ENCODE results near the gene GABRE. TPM values are rescaled to one million over a fixed set of nuclear protein-coding genes. Genes with fewer than 3 reads are reported as not detected.

The GABRE gene
- total RNA-seq, 1 experiment from 2014 or later: not detected

DNA sequence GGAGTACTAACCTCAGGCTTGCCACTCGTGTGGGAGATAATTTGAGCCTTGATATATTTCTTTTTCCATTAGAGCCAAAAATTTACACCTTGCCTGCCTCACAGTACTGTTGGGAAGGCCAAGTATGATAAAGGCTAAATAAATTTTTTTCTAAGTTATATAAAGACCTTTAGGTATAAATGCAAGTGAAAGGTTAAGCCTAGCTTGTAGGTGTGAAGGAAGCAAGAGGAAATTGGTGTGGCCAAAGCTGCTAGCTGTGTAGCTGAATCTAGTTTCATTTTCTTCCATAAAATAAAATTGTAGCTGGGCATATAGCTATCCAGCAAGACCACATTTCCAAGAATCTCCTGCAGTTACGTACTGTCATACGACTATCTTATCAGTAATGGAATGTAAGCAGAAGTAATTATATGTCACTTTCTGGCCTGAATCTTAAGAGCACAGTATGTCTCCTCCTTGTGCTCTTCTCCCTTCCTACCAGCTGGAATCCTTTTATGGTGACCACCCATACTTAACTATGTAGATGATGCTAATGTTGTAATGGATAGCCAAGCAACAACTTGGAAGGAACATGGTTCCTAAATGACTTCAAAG lies 14.3 kb upstream of the GABRE start:
- no TSS peak for BruUV-seq (replicated peaks)
- no peak overlapping the region for H3K27ac ChIP-seq (ENCODE audit: low read depth, low read length, poor library complexity, severe bottlenecking)
- ChIA-PET CTCF (no interaction called here), POLR2A (ENCODE audit: low non-redundant PET) (no interaction called here)
- H3K4me3 ChIP-seq (ENCODE audit: low read depth, low read length, poor library complexity, severe bottlenecking): no peak overlapping the region
- H3K36me3 ChIP-seq (ENCODE audit: insufficient read depth, low read length, poor library complexity, severe bottlenecking): no peaks in the 10 kb centered on the region
- H3K27me3 ChIP-seq (replicated peaks; ENCODE audit: insufficient read depth, low read depth, low read length, poor library complexity): no peaks in the 10 kb centered on the region
- no peaks in the 10 kb centered on the region for H3K9me3 ChIP-seq (ENCODE audit: low read depth, low read length, poor library complexity, severe bottlenecking)
- TF ChIP-seq, protein P1, sequence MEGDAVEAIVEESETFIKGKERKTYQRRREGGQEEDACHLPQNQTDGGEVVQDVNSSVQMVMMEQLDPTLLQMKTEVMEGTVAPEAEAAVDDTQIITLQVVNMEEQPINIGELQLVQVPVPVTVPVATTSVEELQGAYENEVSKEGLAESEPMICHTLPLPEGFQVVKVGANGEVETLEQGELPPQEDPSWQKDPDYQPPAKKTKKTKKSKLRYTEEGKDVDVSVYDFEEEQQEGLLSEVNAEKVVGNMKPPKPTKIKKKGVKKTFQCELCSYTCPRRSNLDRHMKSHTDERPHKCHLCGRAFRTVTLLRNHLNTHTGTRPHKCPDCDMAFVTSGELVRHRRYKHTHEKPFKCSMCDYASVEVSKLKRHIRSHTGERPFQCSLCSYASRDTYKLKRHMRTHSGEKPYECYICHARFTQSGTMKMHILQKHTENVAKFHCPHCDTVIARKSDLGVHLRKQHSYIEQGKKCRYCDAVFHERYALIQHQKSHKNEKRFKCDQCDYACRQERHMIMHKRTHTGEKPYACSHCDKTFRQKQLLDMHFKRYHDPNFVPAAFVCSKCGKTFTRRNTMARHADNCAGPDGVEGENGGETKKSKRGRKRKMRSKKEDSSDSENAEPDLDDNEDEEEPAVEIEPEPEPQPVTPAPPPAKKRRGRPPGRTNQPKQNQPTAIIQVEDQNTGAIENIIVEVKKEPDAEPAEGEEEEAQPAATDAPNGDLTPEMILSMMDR (conservative IDR thresholded peaks at IDR 0.05; ENCODE audit: low read depth, low read length): no peak
- TF ChIP-seq EZH2 (IDR thresholded peaks at IDR 0.05; ENCODE audit: borderline replicate concordance, low read depth, low read length, poor library complexity, severe bottlenecking): no peak
- intact Hi-C loops (cut with micrococcal nuclease; ENCODE audit: unreplicated experiment): no loop called here
- DNase-seq (ENCODE audit: low spot score): no peak
- H3K4me1 ChIP-seq (ENCODE audit: insufficient read depth, low read length, poor library complexity, severe bottlenecking): no peaks in the 10 kb centered on the region

- ChIA-PET POLR2A (ENCODE audit: low non-redundant PET) (no interaction called here), CTCF (no interaction called here)
- Histone ChIP-seq H3K27me3 (replicated peaks; ENCODE audit: insufficient read depth, low read depth, low read length, poor library complexity) (no peaks in the 10 kb centered on the region), H3K9me3 (ENCODE audit: low read depth, low read length, poor library complexity, severe bottlenecking) (no peaks in the 10 kb centered on the region), H3K4me1 (ENCODE audit: insufficient read depth, low read length, poor library complexity, severe bottlenecking) (no peaks in the 10 kb centered on the region), H3K36me3 (ENCODE audit: insufficient read depth, low read length, poor library complexity, severe bottlenecking) (no peaks in the 10 kb centered on the region), H3K27ac (ENCODE audit: low read depth, low read length, poor library complexity, severe bottlenecking) (no peak overlapping the region), H3K4me3 (ENCODE audit: low read depth, low read length, poor library complexity, severe bottlenecking) (no peak overlapping the region)
- no peak for DNase-seq (ENCODE audit: low spot score)
- intact Hi-C loops (cut with micrococcal nuclease; ENCODE audit: unreplicated experiment): no loop called here
- TF ChIP-seq, protein P1 (conservative IDR thresholded peaks at IDR 0.05; ENCODE audit: low read depth, low read length): no peak
- no peak for TF ChIP-seq EZH2 (IDR thresholded peaks at IDR 0.05; ENCODE audit: borderline replicate concordance, low read depth, low read length, poor library complexity, severe bottlenecking)
- no TSS peak for BruUV-seq (replicated peaks)
Measured at GRCh38 chrX:151987108-151987507, 12.6 kb upstream of the GABRE start.

DNA sequence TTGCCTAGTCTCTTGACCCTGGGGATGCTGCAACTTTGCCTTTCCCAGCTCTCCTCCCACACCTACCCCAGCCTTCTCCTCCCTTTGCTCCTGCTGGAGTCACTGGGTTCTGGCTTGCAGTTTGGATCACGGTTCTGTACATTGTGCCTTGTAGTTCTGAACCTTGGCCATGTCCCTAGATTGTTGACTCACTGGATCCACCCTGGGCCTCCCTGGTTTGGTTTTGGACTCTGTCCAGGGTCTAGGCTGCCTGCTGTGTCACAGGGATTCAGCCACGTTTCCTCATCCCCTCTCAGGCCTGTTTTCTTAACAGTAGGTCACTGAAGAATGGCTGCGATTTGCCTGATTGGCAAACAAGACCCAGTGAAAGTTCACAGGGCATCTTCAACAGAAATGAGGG lies 11.5 kb upstream of the GABRE start:
- Histone ChIP-seq H3K27ac (ENCODE audit: low read depth, low read length, poor library complexity, severe bottlenecking) (no peak overlapping the region), H3K9me3 (ENCODE audit: low read depth, low read length, poor library complexity, severe bottlenecking) (no peaks in the 10 kb centered on the region), H3K36me3 (ENCODE audit: insufficient read depth, low read length, poor library complexity, severe bottlenecking) (no peaks in the 10 kb centered on the region), H3K27me3 (replicated peaks; ENCODE audit: insufficient read depth, low read depth, low read length, poor library complexity) (no peaks in the 10 kb centered on the region), H3K4me1 (ENCODE audit: insufficient read depth, low read length, poor library complexity, severe bottlenecking) (no peaks in the 10 kb centered on the region), H3K4me3 (ENCODE audit: low read depth, low read length, poor library complexity, severe bottlenecking) (no peak overlapping the region)
- intact Hi-C loops (cut with micrococcal nuclease; ENCODE audit: unreplicated experiment): no loop called here
- DNase-seq (ENCODE audit: low spot score): no peak
- BruUV-seq (replicated peaks): no TSS peak
- ChIA-PET CTCF (no interaction called here), POLR2A (ENCODE audit: low non-redundant PET) (no interaction called here)
- TF ChIP-seq, protein P1 (conservative IDR thresholded peaks at IDR 0.05; ENCODE audit: low read depth, low read length): no peak
- TF ChIP-seq EZH2 (IDR thresholded peaks at IDR 0.05; ENCODE audit: borderline replicate concordance, low read depth, low read length, poor library complexity, severe bottlenecking): no peak

Data from A673 (cell line).